Stimulated activated CD4-positive, alpha-beta T cell treated with anti-CD3 and anti-CD28 coated beads, Interleukin-1b, Interleukin-23, amount 100 ng/mL, for 24 hours (primary cell): ENCODE measurements around the gene STK39.

Experiments used
- DNase-seq, 4 experiments: peaks; one replicate each; pipeline ENCODE4 v3.0.0-alpha.2; 2020; ENCODE audit warnings: low read depth in 4 of 4, low spot score in 1 of 4

The STK39 gene

GRCh38 chr2:168243061-168243460 is 4.3 kb downstream of the STK39 start:
- no peak for DNase-seq

- DNase-seq = no peak
These were observed 5.6 kb downstream of the STK39 start for GRCh38 chr2:168241746-168242145.

GRCh38 chr2:168241208-168241607 is 6.2 kb downstream of the STK39 start:
- no peak for DNase-seq

GRCh38 chr2:168239281-168239680 is 8.1 kb downstream of the STK39 start:
- no peak for DNase-seq

GRCh38 chr2:168237741-168238140 is 9.7 kb downstream of the STK39 start:
- DNase-seq = no peak

- DNase-seq = no peak
These were observed 12.8 kb downstream of the STK39 start for GRCh38 chr2:168234407-168235085.

GRCh38 chr2:168233726-168234406 is 13.5 kb downstream of the STK39 start:
- DNase-seq = no peak

GRCh38 chr2:168233166-168233565 is 14.2 kb downstream of the STK39 start:
- no peak for DNase-seq

GRCh38 chr2:168231609-168232241 is 15.7 kb downstream of the STK39 start:
- no peak for DNase-seq

- DNase-seq = no peak
These were observed 17.0 kb downstream of the STK39 start for GRCh38 chr2:168230389-168230788.

- DNase-seq = no peak
These were observed 23.0 kb downstream of the STK39 start for GRCh38 chr2:168224346-168224745.

- no peak for DNase-seq
These were observed 25.3 kb downstream of the STK39 start for GRCh38 chr2:168222088-168222487.

GRCh38 chr2:168220965-168221819 is 26.2 kb downstream of the STK39 start:
- DNase-seq = no peak

- DNase-seq = no peak
These were observed 29.5 kb downstream of the STK39 start for GRCh38 chr2:168217920-168218319.

- DNase-seq = no peak
These were observed 30.9 kb downstream of the STK39 start for GRCh38 chr2:168216351-168217005.

GRCh38 chr2:168215813-168216212 is 31.6 kb downstream of the STK39 start:
- DNase-seq = no peak

GRCh38 chr2:168212866-168213265 is 34.5 kb downstream of the STK39 start:
- no peak for DNase-seq

GRCh38 chr2:168212167-168212566 is 35.2 kb downstream of the STK39 start:
- no peak for DNase-seq

GRCh38 chr2:168211664-168212163 is 35.7 kb downstream of the STK39 start:
- peak in 1 of 4 experiments; percentile 41 for DNase-seq

- no peak for DNase-seq
These were observed 36.4 kb downstream of the STK39 start for GRCh38 chr2:168210895-168211570.
